Umbilical cord (tissue), 2 donors: ENCODE data around the gene WWOX. TPM values are rescaled to one million over a fixed set of nuclear protein-coding genes. Genes with fewer than 3 reads are reported as not detected.
A peak's percentile ranks its signal among the peaks of the same experiment; 100 is the strongest.

ENCODE experiments used
- DNase-seq: peaks from one replicate; pipeline ENCODE4 v3.0.0-alpha.2; 2015; ENCODE audit warnings: low spot score
- total RNA-seq: library from RNA; depleted of rRNA; stranded (reverse); fragments of >200 nt; gene quantifications from one replicate; pipeline ENCODE4 v1.2.3, GENCODE V29; 2014; ENCODE audit warnings: low replicate concordance; ENCODE audit not compliant: insufficient read depth

WWOX gene
- total RNA-seq, 1 donor from 2014 or later = 54.4 TPM

- no peak for DNase-seq
Observed at GRCh38 chr16:78194948-78195347, 95.5 kb downstream of the WWOX start.

- DNase-seq = peak; percentile 36
Observed at GRCh38 chr16:78195797-78196196, 96.3 kb downstream of the WWOX start.

- no peak for DNase-seq
Observed at GRCh38 chr16:78196502-78196901, 97.0 kb downstream of the WWOX start.

GRCh38 chr16:78198288-78198687 is 98.8 kb downstream of the WWOX start:
- no peak for DNase-seq

- DNase-seq = no peak
Observed at GRCh38 chr16:78199325-78200022, 100.0 kb downstream of the WWOX start.

- DNase-seq = no peak
Observed at GRCh38 chr16:78200023-78200389, 100.6 kb downstream of the WWOX start.

GRCh38 chr16:78200623-78201096 is 101.2 kb downstream of the WWOX start:
- DNase-seq = no peak

- no peak for DNase-seq
Observed at GRCh38 chr16:78205506-78205905, 106.1 kb downstream of the WWOX start.

GRCh38 chr16:78206623-78207223 is 107.3 kb downstream of the WWOX start:
- DNase-seq = no peak

GRCh38 chr16:78209951-78210661 is 110.7 kb downstream of the WWOX start:
- peak; percentile 20 for DNase-seq

GRCh38 chr16:78211020-78211599 is 111.7 kb downstream of the WWOX start:
- no peak for DNase-seq

- peak; percentile 18 for DNase-seq
Observed at GRCh38 chr16:78211946-78212345, 112.5 kb downstream of the WWOX start.

- no peak for DNase-seq
Observed at GRCh38 chr16:78212674-78213073, 113.2 kb downstream of the WWOX start.

GRCh38 chr16:78213751-78214150 is 114.3 kb downstream of the WWOX start:
- no peak for DNase-seq

GRCh38 chr16:78215222-78215621 is 115.8 kb downstream of the WWOX start:
- no peak for DNase-seq

- no peak for DNase-seq
Observed at GRCh38 chr16:78216166-78216745, 116.8 kb downstream of the WWOX start.

- no peak for DNase-seq
Observed at GRCh38 chr16:78217276-78217675, 117.8 kb downstream of the WWOX start.

GRCh38 chr16:78218279-78218678 is 118.8 kb downstream of the WWOX start:
- DNase-seq = no peak

GRCh38 chr16:78218856-78219651 is 119.6 kb downstream of the WWOX start:
- DNase-seq = no peak

GRCh38 chr16:78220571-78220970 is 121.1 kb downstream of the WWOX start:
- DNase-seq = no peak

GRCh38 chr16:78221892-78222291 is 122.4 kb downstream of the WWOX start:
- DNase-seq = no peak
